ENCODE results near the gene CEP72.
"Not testable (repeated sequence)": the region's sequence is repeated elsewhere in the genome, so short reads cannot be mapped to it uniquely, and the experiment has no call there.

Gene CEP72

DNA sequence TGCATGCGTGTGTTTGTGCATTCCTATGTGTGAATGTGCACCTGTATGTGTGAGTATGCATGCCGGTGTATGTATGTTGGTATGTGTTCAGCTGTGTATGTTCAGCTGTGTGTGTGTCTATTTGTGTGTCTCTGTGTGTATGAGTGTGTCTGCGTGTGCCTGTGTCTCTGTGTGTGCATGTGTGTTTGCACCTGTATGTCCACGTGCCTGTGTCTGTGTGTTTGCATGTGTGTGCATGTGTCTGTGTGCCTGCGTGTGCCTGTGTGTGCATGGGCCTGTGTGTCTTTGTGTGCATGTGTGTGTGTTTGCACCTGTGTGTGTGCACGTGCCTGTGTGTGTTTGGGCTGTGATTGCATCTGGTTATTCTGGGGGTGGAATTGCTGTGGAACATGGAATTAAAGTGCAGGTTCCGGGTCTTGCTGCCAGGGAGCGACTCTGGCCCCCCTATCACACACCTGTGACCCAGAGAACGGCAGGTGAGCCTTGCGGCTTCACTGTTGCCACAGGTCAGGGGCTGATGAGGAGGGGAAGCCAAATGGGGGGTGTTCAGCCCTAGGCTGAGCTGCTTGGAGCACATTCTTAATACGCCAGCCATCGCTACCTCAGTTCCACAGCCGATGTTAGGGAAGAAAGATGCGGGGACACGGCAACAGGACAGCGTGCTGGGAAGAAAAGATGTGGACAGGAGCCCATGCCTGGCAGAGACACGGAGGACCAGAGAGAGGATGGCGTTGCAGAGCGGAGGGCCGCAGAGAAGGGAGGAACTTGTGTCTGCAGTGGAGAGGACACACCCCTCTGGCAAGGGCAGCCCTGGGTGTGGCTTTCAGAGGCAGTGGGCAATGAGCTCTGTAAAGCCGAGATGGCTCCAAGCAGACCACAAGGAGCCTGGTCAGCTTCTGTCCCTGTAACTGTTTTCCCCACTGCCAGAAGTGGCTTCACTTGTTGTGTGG lies 84.9 kb downstream of the CEP72 start:
- in situ Hi-C loops (cut with MboI; ENCODE audit: low sequenced_read_pairs) = not testable (repeated sequence)

Measured in HL-60/S4 treated with retinoic acid at 250 ng/mL for 4 days and 3 days (cell line).